IMR-90 (cell line): Measurements from ENCODE around the gene ROBO1. TPM values are rescaled to one million over a fixed set of nuclear protein-coding genes. Genes with fewer than 3 reads are reported as not detected.

ENCODE experiments used
- ATAC-seq: fragments of 200-7000 bp; cut with Tn5 transposase; 2 replicates; pipeline ENCODE4 v1.9.1; 2020; ENCODE audit warnings: low read depth, mild to moderate bottlenecking, moderate library complexity
- BruUV-seq: library from RNA; stranded (reverse); fragments of 400-500 nt; replicated peaks from 2 replicates; lab custom pipeline; 2021; lab: Mats Ljungman, UMichigan
- CTCF ChIA-PET: fragments of 300-600 bp; formaldehyde crosslinking; extraction: SDS; loops from one replicate; lab custom pipeline; 2021; ENCODE audit warnings: antibody characterized with exemption; lab: Yijun Ruan, JAX
- POLR2A ChIA-PET: fragments of 300-600 bp; sonication (Branson Sonifier 250); formaldehyde crosslinking; loops from one replicate; lab custom pipeline; 2022; ENCODE audit warnings: antibody characterized with exemption; ENCODE audit not compliant: unreplicated experiment; lab: Charles Lee
- DNase-seq: peaks from one replicate; pipeline ENCODE4 v3.0.0; 2013
- H2AFZ ChIP-seq: replicated peaks from 2 replicates; pipeline ENCODE3; 2013; ENCODE audit warnings: low read length, mild to moderate bottlenecking; ENCODE audit not compliant: poor library complexity
- H2AK5ac ChIP-seq: 2 replicates; pipeline ENCODE4 v1.6.1; 2013; ENCODE audit warnings: low read depth, low read length, inconsistent platforms
- H2AK9ac ChIP-seq: replicated peaks from 2 replicates; pipeline ENCODE3; 2013; ENCODE audit warnings: mild to moderate bottlenecking, low read depth, low read length, moderate library complexity; ENCODE audit not compliant: poor library complexity
- H2BK120ac ChIP-seq: 2 replicates; pipeline ENCODE4 v1.6.1; 2013; ENCODE audit warnings: low read depth, low read length, inconsistent platforms
- H2BK15ac ChIP-seq: 3 replicates; pipeline ENCODE4 v1.6.1; 2013; ENCODE audit warnings: low read depth, low read length, inconsistent platforms
- H2BK20ac ChIP-seq: 2 replicates; pipeline ENCODE4 v1.6.1; 2013; ENCODE audit warnings: low read depth, mild to moderate bottlenecking, inconsistent platforms, low read length, moderate library complexity
- H2BK5ac ChIP-seq: 2 replicates; pipeline ENCODE4 v1.6.1; 2013; ENCODE audit warnings: mild to moderate bottlenecking, low read depth, low read length, inconsistent platforms; ENCODE audit not compliant: poor library complexity, severe bottlenecking
- H3K14ac ChIP-seq: replicated peaks from 2 replicates; pipeline ENCODE4 v1.6.1; 2013; ENCODE audit warnings: low read depth, low read length, inconsistent platforms
- H3K18ac ChIP-seq: 2 replicates; pipeline ENCODE4 v1.6.1; 2013; ENCODE audit warnings: low read depth, low read length, control low read depth
- H3K23ac ChIP-seq: 2 replicates; pipeline ENCODE4 v1.6.1; 2013; ENCODE audit warnings: low read depth, low read length, inconsistent platforms
- H3K27ac ChIP-seq: 2 replicates; pipeline ENCODE4 v1.5.1; 2013; ENCODE audit warnings: mild to moderate bottlenecking, control low read depth, low read length; ENCODE audit not compliant: insufficient read depth
- H3K27me3 ChIP-seq: 2 replicates; pipeline ENCODE4 v1.6.1; 2013; ENCODE audit warnings: low read length; ENCODE audit not compliant: control insufficient read depth, insufficient read depth
- H3K36me3 ChIP-seq: 2 replicates; pipeline ENCODE4 v1.6.1; 2013; ENCODE audit warnings: low read length, mixed read lengths; ENCODE audit not compliant: control insufficient read depth, insufficient read depth
- H3K4ac ChIP-seq: 2 replicates; pipeline ENCODE4 v1.6.1; 2013; ENCODE audit warnings: low read depth, low read length, inconsistent platforms
- H3K4me1 ChIP-seq: 2 replicates; pipeline ENCODE4 v1.6.1; 2013; ENCODE audit warnings: low read length, mixed read lengths; ENCODE audit not compliant: control insufficient read depth, insufficient read depth
- H3K4me2 ChIP-seq: 2 replicates; pipeline ENCODE4 v1.6.1; 2013; ENCODE audit warnings: low read depth, mild to moderate bottlenecking, control low read depth, low read length, moderate library complexity
- H3K4me3 ChIP-seq: 2 replicates; pipeline ENCODE4 v1.5.1; 2013; ENCODE audit warnings: low read depth, mild to moderate bottlenecking, control low read depth, low read length, moderate library complexity; ENCODE audit not compliant: insufficient read depth
- H3K56ac ChIP-seq: 2 replicates; pipeline ENCODE4 v1.6.1; 2013; ENCODE audit warnings: low read length, inconsistent platforms; ENCODE audit not compliant: insufficient read depth; ENCODE audit errors: extremely low read depth
- H3K79me1 ChIP-seq, 2 experiments: 2 replicates each; pipeline ENCODE4 v1.6.1; 2013; ENCODE audit warnings: low read length in 2 of 2, inconsistent platforms in 1 of 2, low read depth in 1 of 2
- H3K9ac ChIP-seq: 2 replicates; pipeline ENCODE4 v1.6.1; 2013; ENCODE audit warnings: low read depth, low read length, control low read depth
- H3K9me1 ChIP-seq: 2 replicates; pipeline ENCODE4 v1.6.1; 2013; ENCODE audit warnings: low read length, inconsistent platforms; ENCODE audit not compliant: insufficient read depth
- H3K9me3 ChIP-seq: 2 replicates; pipeline ENCODE4 v1.6.1; 2013; ENCODE audit warnings: low read length; ENCODE audit not compliant: control insufficient read depth, insufficient read depth
- H4K20me1 ChIP-seq: 2 replicates; pipeline ENCODE4 v1.6.1; 2013; ENCODE audit warnings: low read length, inconsistent platforms; ENCODE audit not compliant: insufficient read depth
- H4K5ac ChIP-seq: 2 replicates; pipeline ENCODE4 v1.6.1; 2013; ENCODE audit warnings: mild to moderate bottlenecking, low read depth, low read length, control low read depth
- H4K8ac ChIP-seq, 2 experiments: 2 replicates each; pipeline ENCODE4 v1.6.1; 2013; ENCODE audit warnings: low read depth in 2 of 2, low read length in 2 of 2, control low read depth in 1 of 2, inconsistent platforms in 1 of 2
- H4K91ac ChIP-seq: 2 replicates; pipeline ENCODE4 v1.6.1; 2013; ENCODE audit warnings: low read depth, low read length, inconsistent platforms; ENCODE audit not compliant: insufficient read depth
- BHLHE40 ChIP-seq: fragments of 150-350 bp; IDR thresholded peaks from 2 replicates; pipeline ENCODE4 v1.6.1; 2016; ENCODE audit warnings: mild to moderate bottlenecking, low read depth, low read length
- CEBPB ChIP-seq: IDR thresholded peaks from 2 replicates; pipeline ENCODE4 v1.6.1; 2012; ENCODE audit warnings: low read depth, low read length, improper control_type of control experiment
- CHD1 ChIP-seq: IDR thresholded peaks from 2 replicates; pipeline ENCODE4 v1.6.1; 2012; ENCODE audit warnings: low read depth, low read length, improper control_type of control experiment
- ELK1 ChIP-seq: fragments of 150-350 bp; IDR thresholded peaks from 2 replicates; pipeline ENCODE4 v1.6.1; 2016; ENCODE audit warnings: low read depth, mild to moderate bottlenecking, low read length, moderate library complexity, borderline replicate concordance
- FOS ChIP-seq: fragments of 150-350 bp; IDR thresholded peaks from 2 replicates; pipeline ENCODE4 v1.6.1; 2016; ENCODE audit warnings: low read depth, low read length
- MAFK ChIP-seq: IDR thresholded peaks from 2 replicates; pipeline ENCODE4 v1.6.1; 2012; ENCODE audit warnings: low read depth, low read length, improper control_type of control experiment
- MAZ ChIP-seq: IDR thresholded peaks from 2 replicates; pipeline ENCODE4 v1.6.1; 2012; ENCODE audit warnings: low read depth, mild to moderate bottlenecking, low read length, improper control_type of control experiment, moderate library complexity, borderline replicate concordance
- MXI1 ChIP-seq: IDR thresholded peaks from 2 replicates; pipeline ENCODE4 v1.6.1; 2012; ENCODE audit warnings: low read depth, mild to moderate bottlenecking, low read length, moderate library complexity, borderline replicate concordance
- NFE2L2 ChIP-seq: fragments of 150-350 bp; IDR thresholded peaks from 2 replicates; pipeline ENCODE4 v1.6.1; 2016; ENCODE audit warnings: low read depth, mild to moderate bottlenecking, low read length
- POLR2A ChIP-seq: IDR thresholded peaks from 2 replicates; pipeline ENCODE4 v1.6.1; 2012; ENCODE audit warnings: mild to moderate bottlenecking, low read depth, low read length
- RAD21 ChIP-seq: IDR thresholded peaks from 2 replicates; pipeline ENCODE4 v1.6.1; 2012; ENCODE audit warnings: low read length, improper control_type of control experiment
- RCOR1 ChIP-seq: IDR thresholded peaks from 2 replicates; pipeline ENCODE4 v1.6.1; 2012; ENCODE audit warnings: mild to moderate bottlenecking, low read length, improper control_type of control experiment; ENCODE audit not compliant: insufficient replicate concordance
- RFX5 ChIP-seq: IDR thresholded peaks from 2 replicates; pipeline ENCODE4 v1.8.0; 2012; ENCODE audit warnings: low read depth, mild to moderate bottlenecking, low read length, moderate library complexity
- SMC3 ChIP-seq: fragments of 150-350 bp; IDR thresholded peaks from 2 replicates; pipeline ENCODE4 v1.6.1; 2016; ENCODE audit warnings: low read depth, mild to moderate bottlenecking, antibody characterized with exemption, low read length, moderate library complexity
- WGBS, 2 experiments: methylation state at CpG; one replicate each; pipeline versions ENCODE4 v1.1.5 to v1.1.7; 2013; ENCODE audit warnings: missing lambda C conversion rate in 2 of 2; ENCODE audit not compliant: insufficient read length in 1 of 2; ENCODE audit errors: extremely low coverage in 2 of 2; 5-methylcytosine and 5-hydroxymethylcytosine counted together
- dilution Hi-C: fragments of 300-500 bp; cut with HindIII; formaldehyde crosslinking; loops from one replicate; pipeline ENCODE4 v1.14.3; 2018; ENCODE audit warnings: low sequenced_read_pairs; ENCODE audit not compliant: unreplicated experiment
- in situ Hi-C: fragments of 300-500 bp; cut with MboI; formaldehyde crosslinking; loops from 3 replicates; pipeline ENCODE4 v1.14.3; 2019; ENCODE audit warnings: low sequenced_read_pairs, inconsistent platforms, mixed read lengths
- intact Hi-C: fragments of 100-400 bp; cut with micrococcal nuclease; formaldehyde crosslinking; loops from 2 replicates; pipeline ENCODE4 v1.10.0; 2022
- polyA plus RNA-seq, 3 experiments: library from polyadenylated mRNA; depleted of rRNA; stranded (reverse); fragments of >200 nt; gene quantifications; 2 replicates each; pipeline ENCODE4 v1.2.3, GENCODE V29; 2012; ENCODE audit warnings: low replicate concordance in 1 of 3
- total RNA-seq: library from RNA; depleted of rRNA; stranded (reverse); fragments of >200 nt; gene quantifications from 2 replicates; pipeline ENCODE4 v1.2.3, GENCODE V29; 2012
- TF ChIP-seq, protein P1 (sequence below): fragments of 150-350 bp; IDR thresholded peaks from 2 replicates; pipeline ENCODE4 v1.6.1; 2017; ENCODE audit warnings: mild to moderate bottlenecking, antibody characterized with exemption, low read length, low read depth
- TF ChIP-seq, protein P2 (sequence below): conservative IDR thresholded peaks from 2 replicates; pipeline ENCODE4 v1.5.1; 2012; ENCODE audit warnings: mild to moderate bottlenecking, low read depth, low read length, improper control_type of control experiment

The ROBO1 gene
- total and polyA plus RNA-seq, 2 of the 4 experiments (the other 2 are of a cell fraction): 24.1 to 53.9 TPM

DNA sequence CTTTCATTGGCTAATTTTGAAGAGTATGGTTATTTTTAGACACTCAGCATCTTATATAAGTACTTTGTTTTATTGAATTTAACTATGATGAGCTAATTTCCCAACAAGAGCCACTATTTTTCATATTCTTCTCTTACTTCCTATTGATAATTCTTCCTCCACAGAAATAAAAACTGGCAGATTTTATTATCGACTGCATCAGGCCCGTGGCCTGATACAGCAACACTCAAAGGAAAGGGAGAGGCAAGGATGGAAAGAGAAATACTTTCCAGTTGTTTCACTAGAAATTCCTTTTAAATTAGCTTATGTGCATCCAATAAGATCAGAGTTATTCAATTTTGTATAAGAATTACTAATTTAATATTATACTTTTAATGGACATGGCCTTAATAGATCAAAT is 886.3 kb downstream of the ROBO1 start:
- TF ChIP-seq, protein P1, sequence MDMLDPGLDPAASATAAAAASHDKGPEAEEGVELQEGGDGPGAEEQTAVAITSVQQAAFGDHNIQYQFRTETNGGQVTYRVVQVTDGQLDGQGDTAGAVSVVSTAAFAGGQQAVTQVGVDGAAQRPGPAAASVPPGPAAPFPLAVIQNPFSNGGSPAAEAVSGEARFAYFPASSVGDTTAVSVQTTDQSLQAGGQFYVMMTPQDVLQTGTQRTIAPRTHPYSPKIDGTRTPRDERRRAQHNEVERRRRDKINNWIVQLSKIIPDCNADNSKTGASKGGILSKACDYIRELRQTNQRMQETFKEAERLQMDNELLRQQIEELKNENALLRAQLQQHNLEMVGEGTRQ: no peak
- no peak for TF ChIP-seq SMC3
- no peak for TF ChIP-seq MXI1
- TF ChIP-seq, protein P2, sequence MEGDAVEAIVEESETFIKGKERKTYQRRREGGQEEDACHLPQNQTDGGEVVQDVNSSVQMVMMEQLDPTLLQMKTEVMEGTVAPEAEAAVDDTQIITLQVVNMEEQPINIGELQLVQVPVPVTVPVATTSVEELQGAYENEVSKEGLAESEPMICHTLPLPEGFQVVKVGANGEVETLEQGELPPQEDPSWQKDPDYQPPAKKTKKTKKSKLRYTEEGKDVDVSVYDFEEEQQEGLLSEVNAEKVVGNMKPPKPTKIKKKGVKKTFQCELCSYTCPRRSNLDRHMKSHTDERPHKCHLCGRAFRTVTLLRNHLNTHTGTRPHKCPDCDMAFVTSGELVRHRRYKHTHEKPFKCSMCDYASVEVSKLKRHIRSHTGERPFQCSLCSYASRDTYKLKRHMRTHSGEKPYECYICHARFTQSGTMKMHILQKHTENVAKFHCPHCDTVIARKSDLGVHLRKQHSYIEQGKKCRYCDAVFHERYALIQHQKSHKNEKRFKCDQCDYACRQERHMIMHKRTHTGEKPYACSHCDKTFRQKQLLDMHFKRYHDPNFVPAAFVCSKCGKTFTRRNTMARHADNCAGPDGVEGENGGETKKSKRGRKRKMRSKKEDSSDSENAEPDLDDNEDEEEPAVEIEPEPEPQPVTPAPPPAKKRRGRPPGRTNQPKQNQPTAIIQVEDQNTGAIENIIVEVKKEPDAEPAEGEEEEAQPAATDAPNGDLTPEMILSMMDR: no peak
- TF ChIP-seq NFE2L2: no peak
- no peak for TF ChIP-seq CEBPB
- no peak for TF ChIP-seq FOS
- TF ChIP-seq CHD1: no peak
- TF ChIP-seq POLR2A: no peak
- TF ChIP-seq BHLHE40: no peak
- no peak for TF ChIP-seq RCOR1
- TF ChIP-seq RAD21: no peak
- no peak for TF ChIP-seq RFX5
- no peak for TF ChIP-seq MAZ
- no peak for TF ChIP-seq ELK1
- TF ChIP-seq MAFK: no peak

More for the DNA sequence above, 886.3 kb downstream of the ROBO1 start:
- Histone ChIP-seq H3K27ac (no peak overlapping the region), H3K4me3 (no peak overlapping the region), H3K14ac (no peak overlapping the region), H3K4me1 (peaks cover 7% of the 10 kb centered on the region; the same call in 1 of the 2 replicates), H3K4me2 (no peak overlapping the region), H3K56ac (no peak overlapping the region), H2BK20ac (no peak overlapping the region), H3K18ac (no peak overlapping the region), H3K36me3 (no peaks in the 10 kb centered on the region), H3K9me3 (no peaks in the 10 kb centered on the region), H2BK15ac (no peak overlapping the region), H3K4ac (no peak overlapping the region), H3K9me1 (no peaks in the 10 kb centered on the region), H2BK5ac (no peak overlapping the region), H4K8ac (no peak overlapping the region), H2AK5ac (no peak overlapping the region), H4K91ac (no peak overlapping the region), H4K5ac (no peak overlapping the region), H3K79me1 (peaks cover 0 to 12% of the 10 kb centered on the region in 2 experiments; a peak in 2 of 4 replicates), H3K23ac (no peak overlapping the region), H2AFZ (no peak overlapping the region), H2BK120ac (no peak overlapping the region), H4K20me1 (no peaks in the 10 kb centered on the region), H3K9ac (no peak overlapping the region), H2AK9ac (no peak overlapping the region), H3K27me3 (no peaks in the 10 kb centered on the region)
- in situ Hi-C loops: no loop called here
- BruUV-seq: no TSS peak
- ChIA-PET POLR2A (interaction anchor here (0.6 kb wide), 1 partner anchor 836 kb away, joined by 5 read pairs; no protein-coding TSS in a partner anchor), CTCF (interaction anchor here (1.2 kb wide), 1 partner anchor 10 kb away, joined by 6 read pairs; no protein-coding TSS in a partner anchor)
- no CpG with 5 or more reads among the region's 2 CpGs for WGBS, 2 experiments
- ATAC-seq: no peak
- dilution Hi-C loops: no loop called here
- DNase-seq: no peak
- intact Hi-C loops: no loop called here
